Measurements from ENCODE around the gene ARSD.
"Not testable (repeated sequence)": the region's sequence is repeated elsewhere in the genome, so short reads cannot be mapped to it uniquely, and the experiment has no call there.

ARSD gene, protein sequence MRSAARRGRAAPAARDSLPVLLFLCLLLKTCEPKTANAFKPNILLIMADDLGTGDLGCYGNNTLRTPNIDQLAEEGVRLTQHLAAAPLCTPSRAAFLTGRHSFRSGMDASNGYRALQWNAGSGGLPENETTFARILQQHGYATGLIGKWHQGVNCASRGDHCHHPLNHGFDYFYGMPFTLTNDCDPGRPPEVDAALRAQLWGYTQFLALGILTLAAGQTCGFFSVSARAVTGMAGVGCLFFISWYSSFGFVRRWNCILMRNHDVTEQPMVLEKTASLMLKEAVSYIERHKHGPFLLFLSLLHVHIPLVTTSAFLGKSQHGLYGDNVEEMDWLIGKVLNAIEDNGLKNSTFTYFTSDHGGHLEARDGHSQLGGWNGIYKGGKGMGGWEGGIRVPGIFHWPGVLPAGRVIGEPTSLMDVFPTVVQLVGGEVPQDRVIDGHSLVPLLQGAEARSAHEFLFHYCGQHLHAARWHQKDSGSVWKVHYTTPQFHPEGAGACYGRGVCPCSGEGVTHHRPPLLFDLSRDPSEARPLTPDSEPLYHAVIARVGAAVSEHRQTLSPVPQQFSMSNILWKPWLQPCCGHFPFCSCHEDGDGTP

DNA sequence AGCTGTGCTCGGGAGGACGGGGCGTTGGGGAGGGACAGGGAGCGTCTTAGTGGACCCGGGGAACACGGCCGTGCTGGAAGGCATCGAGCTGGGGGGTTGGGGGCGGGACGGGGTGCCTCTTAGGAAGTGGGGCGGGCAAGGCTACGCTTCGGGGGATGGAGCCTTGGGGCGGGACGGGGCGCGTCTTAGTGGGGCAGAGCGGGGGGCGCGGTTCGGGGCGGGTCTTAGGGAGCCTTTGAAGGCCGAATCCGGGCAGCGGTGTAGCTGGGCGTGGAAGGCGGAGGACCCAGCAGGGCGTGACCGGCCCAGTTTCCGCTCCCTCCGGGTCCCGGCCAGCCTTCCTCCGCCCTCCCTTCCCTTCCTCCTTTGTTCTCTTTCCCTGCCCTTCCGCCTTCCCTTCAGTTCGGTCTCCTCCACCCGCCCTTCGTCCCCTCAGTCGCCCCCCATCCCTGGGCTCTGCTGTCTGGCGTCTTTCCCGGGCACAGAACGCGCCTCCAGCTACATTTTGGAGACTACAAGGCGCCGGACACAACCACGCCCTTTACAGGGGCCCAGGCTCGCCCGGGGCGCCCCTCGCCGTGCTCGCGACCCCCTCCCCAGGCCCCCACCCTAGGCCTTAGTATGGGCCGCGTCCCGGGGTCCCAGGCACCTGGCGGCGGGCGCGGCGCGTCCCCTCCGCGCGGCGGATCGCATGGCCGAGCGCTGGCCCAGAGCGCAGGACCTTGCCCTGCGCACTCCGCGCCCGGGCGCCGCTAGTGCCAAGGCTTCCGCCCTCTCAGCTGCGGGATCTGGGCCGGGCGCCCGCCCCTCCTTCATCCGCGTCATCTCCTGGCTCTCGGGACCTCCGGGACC, at the start of gene ARSD:
Gene ARSD, minus strand, starts transcription at position 757 of the 852 bp plus-strand sequence. Its CDS starts 64 bp downstream, at position 693.
- no peak for DNase-seq (ENCODE audit: low read depth in 2 of 2)

DNA sequence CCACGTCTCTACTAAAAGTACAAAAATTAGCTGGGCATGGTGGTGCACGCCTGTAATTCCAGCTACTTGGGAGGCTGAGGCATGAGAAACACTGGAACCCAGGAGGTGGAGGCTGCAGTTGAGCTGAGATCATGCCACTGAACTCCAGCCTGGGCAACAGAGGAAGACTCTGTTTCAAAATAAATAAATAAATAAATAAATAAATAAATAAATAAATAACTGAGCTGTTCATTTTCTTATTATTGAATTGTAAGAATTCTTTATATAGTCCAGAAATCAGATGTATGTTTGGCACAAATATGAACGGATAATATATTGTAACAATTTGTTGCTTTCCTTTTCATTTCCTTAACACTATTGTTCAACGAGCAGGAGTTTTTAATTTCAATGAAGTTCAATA, 49.5 kb upstream of the ARSD start:
- DNase-seq (ENCODE audit: low read depth in 2 of 2) = not testable (repeated sequence)

DNA sequence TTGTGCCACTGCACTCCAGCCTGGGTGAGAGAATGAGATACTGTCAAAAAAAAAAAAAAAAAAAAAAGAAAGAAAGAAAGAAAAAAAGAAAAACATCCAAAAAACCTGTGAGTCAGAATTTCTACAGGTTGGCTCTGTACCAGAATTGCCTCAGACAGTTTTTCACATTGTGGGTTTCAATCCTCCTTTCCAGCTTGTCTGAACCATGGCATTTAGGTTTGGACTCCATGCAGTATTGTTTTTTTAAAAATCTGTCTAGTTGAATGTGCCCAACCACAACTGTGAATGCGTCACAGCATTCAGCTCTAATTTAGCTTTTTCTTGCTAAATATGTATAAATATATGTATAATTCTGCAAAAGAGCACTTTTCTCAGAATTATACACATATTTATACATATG, 45.8 kb upstream of the ARSD start:
- no peak for DNase-seq (ENCODE audit: low read depth in 2 of 2)

DNA sequence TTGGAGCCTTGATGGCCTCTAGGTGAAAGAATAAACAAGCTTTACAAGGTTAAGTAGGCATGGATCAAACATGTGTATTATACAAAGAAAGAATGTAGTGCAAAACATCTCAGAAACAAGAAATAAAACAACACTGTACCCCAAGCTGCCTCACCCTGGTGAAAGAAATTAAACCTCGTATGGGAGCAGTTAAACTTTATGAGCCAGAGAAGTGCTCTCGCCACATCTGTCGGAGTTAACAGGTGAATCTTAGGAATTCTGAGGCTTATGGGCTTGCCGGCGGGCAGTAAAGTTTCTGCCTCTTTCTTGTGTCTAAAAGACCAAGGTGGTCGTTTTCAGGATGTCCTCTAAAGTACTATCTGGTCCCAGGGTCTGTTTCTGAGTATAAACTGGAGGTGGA, 43.3 kb upstream of the ARSD start:
- no peak for DNase-seq (ENCODE audit: low read depth in 2 of 2)

DNA sequence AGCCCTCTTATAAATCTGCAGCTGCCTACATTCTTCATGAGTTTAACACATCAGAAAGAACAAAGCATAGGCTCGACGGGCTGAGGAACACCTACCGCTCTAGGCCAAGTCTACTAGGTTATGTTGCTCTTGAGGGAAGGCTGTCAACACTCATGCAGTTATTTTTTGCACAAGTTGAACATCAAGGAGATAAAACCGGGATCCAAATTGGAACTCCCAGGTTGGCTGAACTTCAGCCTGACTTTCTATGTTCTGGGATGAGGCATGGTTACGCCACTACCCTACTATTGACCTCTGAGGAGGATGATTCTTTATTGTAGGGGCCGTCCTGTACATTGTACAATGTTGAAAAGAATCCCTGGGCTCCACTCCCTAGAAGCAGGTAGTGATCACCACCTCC, 39.9 kb upstream of the ARSD start:
- DNase-seq (ENCODE audit: low read depth in 2 of 2) = no peak

DNA sequence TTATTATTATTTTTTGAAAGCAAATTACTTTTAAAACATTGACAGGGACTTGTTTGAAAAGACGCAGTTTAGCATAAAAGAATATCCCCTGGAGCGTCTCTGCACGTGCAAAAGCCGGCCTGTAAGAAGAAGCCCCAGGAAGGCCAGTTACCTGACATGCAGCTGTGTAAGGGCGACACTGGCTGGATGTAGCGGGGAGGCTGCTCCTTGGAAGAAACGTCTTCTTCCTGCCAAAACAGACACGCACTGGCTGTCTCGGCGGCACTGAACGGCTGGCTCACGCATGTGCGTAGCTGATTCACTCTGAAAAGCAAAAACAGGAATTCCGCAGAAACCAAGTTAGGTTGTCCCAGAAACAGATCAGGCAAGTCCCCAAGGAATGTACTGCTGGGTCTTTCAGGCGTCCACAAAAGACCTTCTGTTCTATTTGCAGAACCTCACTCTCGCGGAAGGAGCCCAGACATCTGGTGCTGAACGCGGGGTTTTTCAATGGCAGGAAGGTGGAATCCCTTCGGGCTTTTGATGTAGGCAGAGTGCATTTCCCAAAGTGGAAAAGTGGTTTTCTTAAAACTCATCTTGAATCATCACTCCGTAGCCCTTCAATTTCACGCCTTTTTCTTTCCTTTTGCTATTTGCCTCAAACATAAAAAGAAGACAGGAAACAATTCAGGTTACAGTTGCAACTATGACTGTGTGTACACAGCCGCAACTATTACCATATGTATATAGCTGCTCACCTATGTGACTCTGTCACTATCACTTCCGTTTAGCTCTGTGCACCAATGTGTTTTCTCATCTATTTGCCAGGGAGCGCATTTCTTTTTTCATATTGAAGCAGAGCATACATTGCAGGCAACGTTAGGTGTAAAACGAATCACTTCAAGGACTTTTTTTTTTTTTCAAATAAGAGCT, 39.1 kb upstream of the ARSD start:
- no peak for DNase-seq (ENCODE audit: low read depth in 2 of 2)

DNA sequence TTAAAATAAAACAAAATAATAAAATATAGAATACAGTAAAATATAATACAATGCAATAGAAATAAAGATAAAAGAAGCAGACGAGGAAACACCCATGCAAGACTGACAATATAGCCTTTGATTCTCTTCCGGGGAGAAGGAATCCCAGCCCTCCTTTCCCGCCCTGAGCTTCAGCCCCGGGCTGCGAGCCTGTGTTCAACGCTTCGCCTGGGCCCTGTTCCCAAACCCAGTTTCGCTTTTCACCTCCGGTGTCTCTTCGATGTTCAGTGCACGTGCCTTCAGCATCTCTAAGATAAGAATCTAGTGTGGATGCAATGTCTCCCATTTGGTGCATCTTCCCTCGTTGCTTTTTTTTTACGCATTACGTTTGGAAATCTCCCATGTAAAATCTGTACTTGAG, 38.4 kb upstream of the ARSD start:
- no peak for DNase-seq (ENCODE audit: low read depth in 2 of 2)

DNA sequence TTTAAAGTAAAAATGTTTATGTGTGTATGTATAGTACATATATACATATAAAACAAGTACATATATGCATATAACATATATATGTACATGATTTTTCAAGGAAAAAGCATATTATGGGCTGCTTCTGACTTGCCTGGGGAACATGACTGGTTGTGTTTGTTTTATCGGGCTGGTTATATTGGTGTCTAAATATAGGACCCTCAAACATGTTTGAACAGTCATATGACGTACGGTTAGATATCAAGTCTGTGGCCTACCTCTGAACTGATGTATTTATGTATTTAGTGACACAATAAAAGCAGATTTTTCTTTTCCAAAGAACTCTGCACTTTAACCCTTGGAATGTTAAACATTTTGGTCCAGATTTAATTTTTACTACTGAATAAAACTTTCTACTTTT, 37.9 kb upstream of the ARSD start:
- DNase-seq (ENCODE audit: low read depth in 2 of 2) = no peak

DNA sequence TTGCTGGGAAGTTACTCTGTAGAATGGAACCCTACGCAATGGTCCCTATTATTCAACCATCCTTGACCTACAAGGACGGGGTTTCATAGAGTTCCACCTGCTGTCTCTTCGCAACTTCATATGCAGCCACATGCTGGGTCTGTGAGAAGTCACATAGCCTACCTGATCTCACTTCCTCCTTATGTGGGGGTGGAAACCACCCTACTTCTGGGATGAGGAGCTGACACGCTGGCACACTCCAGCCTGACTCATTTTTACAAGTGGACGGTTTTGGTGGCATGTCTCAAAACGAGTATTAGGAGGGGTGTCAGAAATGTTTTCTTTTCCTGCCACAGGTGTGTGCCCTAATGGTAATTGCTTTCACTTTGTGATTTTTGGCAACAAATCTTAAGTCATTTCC, 36.8 kb upstream of the ARSD start:
- no peak for DNase-seq (ENCODE audit: low read depth in 2 of 2)

DNA sequence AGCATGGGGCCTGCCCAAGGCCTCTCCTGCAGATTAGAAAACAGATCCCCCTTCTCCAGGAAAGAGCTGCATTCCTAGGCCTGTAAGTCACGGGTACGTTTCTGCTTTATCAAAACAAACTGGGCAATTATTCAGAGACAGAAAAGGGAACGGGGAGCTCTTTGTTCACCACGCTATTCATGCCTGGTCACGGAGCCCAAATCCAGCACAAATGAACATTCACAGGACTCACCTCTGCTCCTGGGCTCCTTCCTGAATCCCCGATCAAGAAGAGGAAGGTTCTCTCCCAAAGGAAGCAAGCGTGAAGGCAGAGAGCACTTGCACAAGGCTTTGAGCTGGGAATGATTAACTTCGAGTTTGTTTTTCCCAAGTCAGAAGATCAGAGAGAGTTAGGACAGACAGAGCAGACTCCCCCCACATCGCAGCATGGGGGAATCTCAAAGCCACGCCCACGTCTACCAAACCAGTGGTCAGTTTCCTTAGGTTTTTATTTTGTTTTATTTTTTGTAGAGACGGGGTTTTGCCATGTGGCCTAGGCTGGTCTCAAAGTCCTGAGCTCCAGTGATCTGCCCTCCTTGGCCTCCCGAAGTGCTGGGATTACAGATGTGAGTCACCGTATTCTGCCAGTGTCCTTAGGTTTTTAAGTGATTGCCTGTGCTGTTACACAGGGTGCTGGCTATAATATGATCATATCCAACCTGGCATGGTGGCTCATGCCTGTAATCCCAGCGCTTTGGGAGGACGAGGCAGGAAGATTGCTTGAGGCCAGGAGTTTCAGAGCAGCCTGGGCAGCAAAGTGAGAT, 35.1 kb upstream of the ARSD start:
- DNase-seq (ENCODE audit: low read depth in 2 of 2) = not testable (repeated sequence)

DNA sequence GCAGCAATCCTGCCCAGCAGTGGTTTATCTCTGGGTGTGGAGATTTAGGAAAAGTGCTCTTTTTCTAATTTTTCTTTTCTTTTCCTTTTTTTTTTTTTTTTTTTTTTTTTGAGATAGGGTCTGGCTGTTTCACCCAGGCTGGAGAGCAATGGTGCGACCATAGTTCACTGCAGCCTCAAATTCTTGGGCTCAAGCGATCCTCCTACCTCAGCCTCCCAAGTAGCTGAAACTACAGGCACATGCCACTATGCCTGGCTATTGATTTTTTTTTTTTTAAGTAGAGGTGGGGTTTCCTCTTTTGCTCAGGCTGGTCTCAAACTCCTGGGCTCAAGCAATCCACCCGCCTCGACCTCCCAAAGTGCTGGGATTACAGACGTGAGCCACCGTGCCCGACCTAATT, 34.3 kb upstream of the ARSD start:
- DNase-seq (ENCODE audit: low read depth in 2 of 2) = not testable (repeated sequence)

DNA sequence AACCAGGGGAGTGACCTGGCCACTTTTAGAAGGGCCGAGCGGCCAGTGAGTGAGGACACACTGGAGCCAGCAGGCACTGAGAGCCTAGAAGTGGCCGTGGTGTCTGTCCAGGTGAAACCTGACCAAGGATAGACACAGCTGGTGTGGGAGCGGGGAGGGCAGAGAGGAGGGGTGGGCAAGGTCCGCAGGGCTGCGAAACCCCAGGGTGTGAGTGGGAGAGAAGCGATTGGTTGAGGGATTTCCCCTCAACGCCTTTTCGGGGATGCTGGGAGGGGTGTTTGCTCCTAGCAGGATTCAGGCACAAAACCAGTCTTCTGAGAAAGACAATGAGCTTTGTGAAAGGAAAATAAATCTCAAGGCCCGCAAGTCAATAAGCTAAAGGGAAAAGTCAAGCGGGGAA, 33.2 kb upstream of the ARSD start:
- no peak for DNase-seq (ENCODE audit: low read depth in 2 of 2)

DNA sequence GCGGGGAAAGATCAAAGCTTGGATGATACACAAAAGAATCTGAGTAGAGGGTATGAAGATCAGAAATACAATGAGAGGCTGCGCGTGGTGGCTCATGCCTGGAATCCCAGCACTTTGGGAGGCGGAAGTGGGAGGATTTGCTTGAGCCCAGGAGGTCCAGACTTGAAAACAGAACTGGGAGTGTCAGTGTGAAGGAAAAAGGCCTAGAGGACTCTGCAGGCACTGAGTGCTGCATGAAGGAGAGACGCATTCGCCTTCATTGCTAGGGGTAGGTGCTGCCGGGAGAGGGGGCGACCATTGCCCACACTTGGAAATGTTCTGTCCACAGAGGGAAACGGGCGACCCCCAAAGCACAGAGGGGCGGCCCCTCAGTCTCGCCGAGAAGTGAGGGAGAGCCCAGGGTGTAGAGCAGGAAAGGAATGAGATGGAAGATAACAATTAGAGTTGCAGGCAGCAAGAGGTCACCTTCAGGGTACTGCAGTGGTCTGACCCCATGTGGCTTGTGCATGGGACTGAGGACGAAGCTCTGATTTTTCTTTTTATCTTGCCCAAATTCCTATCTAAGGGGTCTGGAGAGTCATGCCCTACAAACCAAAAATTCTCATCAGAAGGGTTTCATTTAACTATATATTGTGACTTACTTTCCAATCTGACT, 31.8 kb upstream of the ARSD start:
- DNase-seq (ENCODE audit: low read depth in 2 of 2) = no peak

DNA sequence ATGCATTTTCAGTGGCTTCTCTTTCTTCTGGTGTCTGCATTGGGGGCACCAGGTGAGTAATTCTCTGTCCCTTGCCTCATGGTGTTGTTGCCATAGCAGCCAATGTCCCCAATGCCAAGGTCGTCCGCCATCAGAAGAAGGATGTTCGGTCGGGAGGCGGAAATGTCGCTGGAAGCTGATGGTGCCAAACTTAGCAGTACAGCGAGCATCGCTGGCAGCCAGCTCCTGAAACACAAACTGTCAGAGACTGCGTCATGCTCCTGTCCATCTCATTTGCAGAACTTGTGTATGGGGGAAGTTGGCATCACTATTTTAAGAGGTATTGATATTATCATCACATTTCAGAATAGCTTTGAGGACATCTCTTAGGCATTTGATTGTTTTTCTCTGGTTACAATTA, 29.1 kb upstream of the ARSD start:
- DNase-seq (ENCODE audit: low read depth in 2 of 2) = no peak

DNA sequence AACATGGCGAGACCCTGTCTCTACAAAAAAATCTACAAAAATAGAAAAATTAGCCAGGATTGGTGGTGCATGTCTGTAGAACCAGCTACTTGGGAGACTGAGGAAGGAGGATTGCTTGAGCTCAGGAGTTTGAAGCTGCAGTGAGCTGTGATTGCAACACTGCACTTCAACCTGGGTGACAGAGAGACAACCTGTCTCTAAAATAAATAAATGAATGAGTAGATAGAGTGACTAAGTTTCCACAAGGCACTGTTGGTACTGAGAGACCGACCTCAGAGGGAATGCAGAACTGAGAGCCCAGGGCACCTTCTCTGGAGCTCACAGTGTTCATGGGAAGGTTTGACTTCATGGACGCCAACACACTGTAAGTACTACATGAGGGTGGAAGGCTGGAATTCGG, 26.7 kb upstream of the ARSD start:
- no peak for DNase-seq (ENCODE audit: low read depth in 2 of 2)

DNA sequence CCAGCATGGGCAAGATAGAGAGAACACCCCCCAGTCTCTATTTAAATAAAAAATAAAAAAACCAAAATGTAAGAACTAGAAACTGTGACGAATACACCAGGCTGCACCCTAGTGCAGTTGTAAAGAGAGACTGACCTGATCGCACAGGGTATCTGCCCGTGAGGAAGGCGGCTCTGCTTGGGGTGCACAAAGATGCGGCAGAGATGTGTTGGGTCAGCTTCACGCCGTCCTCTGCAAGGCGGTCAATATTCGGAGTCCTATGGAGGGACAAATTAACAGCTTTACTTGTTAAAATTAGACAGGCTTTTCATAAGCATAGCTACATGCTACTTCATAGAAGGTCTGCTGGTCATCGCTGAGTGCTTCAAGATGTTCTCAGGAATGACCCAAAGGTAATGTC, 26.1 kb upstream of the ARSD start:
- no peak for DNase-seq (ENCODE audit: low read depth in 2 of 2)

DNA sequence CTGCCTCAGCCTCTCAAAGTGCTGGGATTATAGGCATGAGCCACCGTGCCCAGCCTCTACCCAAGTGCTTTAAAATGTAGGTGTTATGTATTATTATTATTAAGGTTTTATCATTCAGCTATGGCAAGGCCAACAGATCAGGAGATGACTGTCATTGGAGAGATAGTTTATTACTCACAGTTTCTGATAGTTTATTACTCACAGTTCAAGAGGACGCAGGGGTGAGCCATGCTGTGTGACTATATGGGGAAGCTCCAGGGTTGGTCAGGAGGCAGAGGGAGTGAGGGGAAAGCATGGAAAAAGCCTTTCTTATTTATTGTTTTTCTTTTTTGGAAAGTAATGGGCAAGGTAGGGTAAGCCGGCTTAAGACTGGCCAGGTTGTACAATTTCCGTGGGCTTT, 25.4 kb upstream of the ARSD start:
- DNase-seq (ENCODE audit: low read depth in 2 of 2) = no peak

DNA sequence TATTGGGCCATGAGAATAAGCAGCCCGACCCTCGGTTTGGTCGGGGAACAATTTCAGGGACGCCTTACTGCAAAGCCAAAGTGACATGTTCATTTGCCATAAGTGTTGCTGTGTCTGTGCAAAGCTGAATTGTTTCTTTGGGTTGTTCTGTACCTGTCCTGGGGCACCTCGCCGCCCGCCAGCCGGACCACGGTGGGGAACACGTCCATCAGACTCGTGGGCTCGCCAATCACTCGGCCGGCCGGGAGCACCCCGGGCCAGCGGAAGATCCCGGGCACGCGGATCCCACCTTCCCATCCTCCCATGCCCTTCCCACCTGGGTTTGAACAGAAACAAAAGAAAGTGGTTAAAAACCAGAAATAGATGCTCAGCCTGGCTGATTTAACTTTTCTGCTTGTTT, 8.8 kb upstream of the ARSD start:
- DNase-seq (ENCODE audit: low read depth in 2 of 2) = not testable (repeated sequence)

DNA sequence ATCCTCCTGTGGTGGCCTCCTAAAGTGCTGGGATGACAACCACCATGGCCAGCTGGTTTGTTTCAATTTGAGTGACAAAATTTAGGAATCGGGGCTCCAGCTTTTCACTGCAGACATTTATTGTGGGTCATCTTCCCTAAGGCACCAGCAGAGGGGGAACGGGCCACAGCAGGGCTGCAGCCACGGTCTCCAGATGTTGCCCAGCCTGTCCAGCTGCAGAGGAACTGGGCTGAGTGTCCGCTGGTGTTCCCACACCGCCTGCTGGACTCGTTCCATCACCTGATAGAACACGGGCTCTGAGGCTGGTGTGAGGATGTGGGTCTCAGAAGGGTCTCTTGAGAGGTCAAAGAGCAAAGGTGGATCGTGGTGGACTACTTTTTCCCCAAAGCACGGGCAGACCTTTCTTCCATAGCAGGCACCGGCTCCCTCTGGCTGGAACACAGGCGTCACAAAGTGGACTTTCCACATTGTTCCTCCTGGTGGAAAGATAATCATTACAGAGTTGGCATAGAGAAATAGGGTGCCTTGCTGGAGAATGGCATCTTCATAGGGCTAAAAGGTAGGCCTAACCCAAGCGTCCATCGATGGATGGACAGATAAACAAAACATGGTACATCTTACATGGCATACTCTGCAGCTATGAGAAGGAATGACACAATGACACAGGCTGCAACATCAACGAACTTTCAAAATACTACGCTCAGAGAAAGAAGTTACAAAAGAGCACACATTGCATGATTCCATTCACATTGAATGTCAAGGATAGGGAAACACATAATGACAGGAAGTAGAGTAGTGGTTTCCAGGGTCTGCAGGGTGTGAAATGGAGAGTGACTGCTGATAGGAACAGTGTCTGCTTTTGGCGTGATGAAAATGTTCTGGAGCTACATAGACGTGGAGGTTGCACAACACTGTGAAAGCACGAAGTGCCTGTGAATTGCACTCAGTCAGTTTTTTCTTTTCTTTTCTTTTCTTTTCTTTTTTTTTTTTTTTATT, 5.9 kb upstream of the ARSD start:
- DNase-seq (ENCODE audit: low read depth in 2 of 2) = no peak

Data from stimulated activated CD4-positive, alpha-beta T cell treated with anti-CD3 and anti-CD28 coated beads, Interleukin-1b, Interleukin-23, amount 100 ng/mL, for 1 hour (primary cell).